RKO (cell line): ENCODE data around the gene AIF1.

Experiments
- DNase-seq: peaks from one replicate; pipeline ENCODE4 v3.0.0-alpha.2; 2016; ENCODE audit warnings: low spot score

AIF1 gene

DNA sequence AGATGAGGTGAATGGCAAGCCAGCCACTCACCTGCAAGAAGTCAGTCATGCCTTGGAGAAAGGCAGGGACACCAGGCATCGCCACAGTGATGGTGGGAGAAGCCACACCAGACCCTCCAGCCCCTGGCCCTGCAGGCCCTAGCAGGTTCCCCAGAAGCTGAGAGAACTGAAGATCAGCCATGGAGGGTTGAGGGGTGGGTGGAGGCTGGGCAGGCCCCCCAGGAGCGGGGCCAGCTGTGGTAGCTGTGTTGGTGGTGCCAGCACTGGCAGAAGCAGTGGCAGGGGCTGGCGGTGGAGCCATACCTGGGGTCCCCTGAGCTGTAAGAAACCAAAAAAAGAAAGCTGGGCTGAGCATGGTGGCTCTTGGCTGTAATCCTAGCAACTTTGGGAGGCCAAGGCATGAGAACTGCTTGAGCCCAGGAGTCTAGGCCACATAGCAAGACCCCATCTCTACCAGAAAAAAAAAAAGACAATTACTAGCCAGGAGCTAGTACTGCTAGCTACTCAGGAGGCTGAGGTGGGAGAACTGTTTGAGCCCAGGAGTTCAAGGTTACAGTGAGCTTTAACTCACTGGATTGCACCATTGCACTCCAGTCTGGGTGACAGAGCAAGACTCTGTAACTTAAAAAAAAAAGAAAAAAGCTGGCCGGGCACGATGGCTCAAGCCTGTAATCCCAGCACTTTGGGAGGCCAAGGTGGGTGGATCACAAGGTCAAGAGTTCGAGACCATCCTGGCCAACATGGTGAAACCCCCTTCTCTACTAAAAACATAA is 27.9 kb downstream of the AIF1 start:
- DNase-seq: no peak

DNA sequence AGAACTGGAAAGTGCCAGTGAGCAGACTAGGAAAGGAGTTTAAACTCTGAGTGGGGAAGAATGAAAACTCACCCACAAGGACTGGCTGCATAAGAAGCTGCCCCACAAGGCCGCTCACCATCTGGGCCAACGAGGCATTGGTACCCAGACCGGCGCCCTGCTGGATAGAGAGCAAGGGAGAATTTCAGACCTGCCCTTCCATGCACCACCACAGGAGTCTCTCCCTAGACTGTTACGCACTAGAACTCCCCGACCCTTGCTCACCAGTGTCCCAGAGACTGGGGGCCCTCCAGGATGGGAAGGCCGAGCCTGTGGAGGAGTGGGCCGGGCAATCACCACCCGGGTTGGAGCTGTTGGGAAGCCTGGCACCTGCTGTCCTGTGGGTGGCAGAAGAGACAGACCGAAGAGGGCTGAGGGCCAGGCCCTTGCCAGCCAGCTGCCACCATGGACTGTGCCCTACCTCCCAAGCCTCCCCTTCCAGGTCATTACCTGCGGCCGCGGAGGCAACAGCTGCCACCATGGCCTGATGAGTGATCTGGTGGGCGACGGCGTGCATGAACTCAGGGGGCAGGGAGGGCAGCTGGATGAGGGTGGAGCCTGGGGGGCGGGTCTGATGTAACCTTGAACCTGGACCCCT is 28.9 kb downstream of the AIF1 start:
- no peak for DNase-seq

DNA sequence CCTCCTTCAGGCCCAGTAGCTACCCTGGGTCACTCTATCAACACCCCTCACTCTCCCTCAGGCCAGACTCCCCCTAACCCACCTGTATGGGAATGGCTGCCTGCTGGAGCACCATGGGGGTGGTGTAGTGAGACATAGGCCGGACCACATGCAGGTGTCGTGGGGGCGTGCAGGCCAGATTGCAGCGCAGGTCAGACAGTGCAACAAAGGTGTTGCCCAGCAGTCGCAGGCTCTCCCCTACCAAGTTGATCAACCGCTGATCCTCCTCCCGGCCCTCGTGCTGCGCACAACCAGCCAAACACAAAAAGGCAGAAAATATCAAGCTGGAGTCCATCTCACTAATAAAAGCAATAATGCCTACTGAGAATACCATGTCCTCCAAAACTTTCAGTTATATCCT is 30.3 kb downstream of the AIF1 start:
- DNase-seq: no peak

DNA sequence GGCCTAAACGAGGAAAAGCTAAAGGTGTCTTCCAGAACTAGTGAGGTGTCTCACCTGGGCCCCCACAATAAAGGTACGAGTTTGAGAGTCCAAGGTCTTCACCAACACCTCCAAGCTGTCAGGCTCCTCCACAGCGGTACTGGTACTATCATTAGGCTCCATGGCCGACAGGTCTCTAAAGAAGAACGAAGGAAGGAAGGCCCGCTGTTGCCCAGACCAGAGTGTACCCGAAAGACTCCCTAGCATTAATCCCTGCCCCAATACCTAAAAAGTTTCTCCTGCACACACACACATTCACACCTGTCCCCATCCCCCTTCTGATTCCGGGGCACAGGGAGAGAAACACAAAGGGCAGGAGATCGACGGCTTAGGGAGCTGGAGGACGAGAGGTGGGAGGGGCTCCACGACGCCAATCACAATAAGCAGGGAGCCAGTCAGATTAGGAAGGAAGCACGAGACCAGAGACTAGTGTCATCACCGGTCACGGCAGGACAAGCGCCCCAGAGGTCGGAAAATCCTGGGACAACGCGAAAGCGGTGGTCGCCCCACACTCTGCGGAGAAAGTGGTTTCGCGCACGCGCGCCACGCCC is 36.7 kb downstream of the AIF1 start:
- peak; percentile 89 for DNase-seq

DNA sequence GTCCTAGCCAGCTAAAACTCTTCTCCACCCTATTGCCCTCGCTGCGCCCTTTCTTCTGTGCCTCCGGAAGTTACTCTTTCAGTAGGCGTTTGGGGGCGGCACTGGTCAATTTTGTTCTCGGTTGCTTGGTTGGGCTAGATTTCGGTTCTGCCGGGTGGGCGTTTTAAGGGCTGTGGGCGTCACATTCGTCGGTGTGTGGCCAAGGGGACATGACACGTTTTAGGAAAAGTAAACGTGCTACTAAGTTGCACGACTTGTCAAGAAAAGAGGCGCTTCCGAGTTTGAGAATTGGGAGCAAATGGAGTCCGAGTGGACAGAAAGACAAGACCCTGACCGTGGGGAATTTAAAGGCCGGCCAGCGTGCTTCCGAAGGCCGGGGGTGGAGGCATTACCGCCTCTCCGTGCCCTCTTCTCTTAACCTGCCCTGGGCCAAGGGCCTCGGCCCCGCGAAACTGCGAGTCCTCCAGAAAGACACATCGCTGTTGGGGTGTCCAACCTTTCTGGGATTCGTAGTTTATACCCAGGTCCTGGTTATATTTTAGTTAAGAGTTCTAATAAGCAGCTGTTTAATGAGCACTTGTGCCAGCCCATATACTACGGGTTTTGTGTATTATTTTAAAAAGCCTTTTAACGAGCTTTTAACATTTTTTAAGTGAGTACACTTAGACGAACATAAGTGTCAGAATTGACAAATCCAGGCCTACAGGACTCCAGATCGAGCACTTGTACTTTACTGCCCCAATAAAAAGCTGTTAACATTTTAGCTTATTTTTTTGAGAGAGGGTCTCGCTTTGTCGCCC is 38.1 kb downstream of the AIF1 start:
- peak; percentile 94 for DNase-seq

DNA sequence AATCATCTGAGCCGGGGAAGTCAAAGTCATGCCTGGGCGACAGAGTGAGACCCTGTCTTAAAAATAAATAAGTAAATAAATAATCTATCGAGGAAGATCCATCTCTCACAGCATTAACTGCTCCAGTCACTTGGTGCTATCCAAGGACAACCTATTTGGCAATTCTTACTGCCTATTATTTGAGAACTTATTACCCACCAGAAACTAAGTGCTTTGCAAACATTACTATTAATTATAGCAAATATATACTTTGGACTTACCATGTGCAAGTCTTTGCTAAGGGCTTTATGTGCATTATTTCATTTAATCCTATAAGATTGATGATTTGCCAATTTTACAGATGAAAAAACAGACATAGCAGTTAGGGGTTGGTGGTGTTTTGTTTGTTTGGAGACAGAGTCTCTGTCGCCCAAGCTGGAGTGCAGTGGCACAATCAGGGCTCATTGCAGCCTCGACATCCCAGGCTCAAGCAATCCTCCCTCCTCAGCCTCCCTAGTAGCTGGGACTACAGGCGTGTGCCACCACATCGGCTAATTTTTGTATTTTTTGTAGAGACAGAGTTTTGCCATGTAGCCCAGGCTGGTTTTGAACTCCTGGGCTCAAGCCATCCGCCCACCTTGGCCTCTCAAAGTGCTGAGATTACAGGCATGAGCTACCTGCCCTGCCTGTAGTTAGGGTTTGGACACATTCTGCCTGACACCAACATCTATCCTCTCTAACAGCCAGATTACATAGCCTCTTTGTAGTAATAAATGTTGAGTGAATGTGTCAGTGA is 39.7 kb downstream of the AIF1 start:
- DNase-seq: no peak

DNA sequence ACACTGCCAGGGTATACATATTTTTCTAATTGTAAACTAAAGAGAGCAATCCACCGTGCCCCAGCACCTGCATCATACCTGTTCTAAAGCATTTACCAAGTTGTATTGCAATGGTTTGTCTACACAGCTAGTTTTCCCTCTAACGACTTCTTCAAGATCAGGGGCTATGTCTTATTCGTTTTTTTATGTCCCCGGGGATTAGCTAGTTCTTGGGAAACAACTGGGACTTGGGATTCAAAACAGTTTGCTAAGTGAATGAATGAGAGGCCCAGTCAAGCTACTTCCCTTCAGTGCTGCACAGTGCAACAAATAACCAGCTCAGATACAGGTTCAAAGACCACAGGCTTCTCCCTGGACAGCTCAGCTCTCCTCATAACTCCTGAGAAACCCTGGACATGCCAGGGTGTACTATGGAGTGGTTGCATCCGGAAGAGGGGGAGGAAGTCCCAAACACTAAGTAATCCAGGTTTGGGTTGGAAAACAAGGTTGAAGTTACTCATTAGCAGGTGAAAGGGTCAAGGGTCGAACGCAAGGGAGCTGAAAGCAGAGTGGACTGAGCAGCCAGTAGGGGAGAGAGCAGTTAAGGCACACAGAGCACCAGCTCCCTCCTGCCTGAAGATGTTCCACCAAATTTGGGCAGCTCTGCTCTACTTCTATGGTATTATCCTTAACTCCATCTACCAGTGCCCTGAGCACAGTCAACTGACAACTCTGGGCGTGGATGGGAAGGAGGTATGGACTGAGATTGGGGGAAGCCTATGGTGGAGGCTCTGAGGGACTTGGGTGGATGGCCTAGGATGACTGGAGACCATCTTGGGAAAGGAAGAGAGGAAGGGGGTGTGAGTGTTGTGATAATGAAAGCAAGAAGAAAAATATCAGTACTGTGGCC is 40.6 kb downstream of the AIF1 start, which contains the start of gene APOM:
Gene APOM, plus strand, starts transcription at position 546 of the 889 bp plus-strand sequence. Its CDS starts 73 bp downstream, at position 619.
- DNase-seq: no peak

DNA sequence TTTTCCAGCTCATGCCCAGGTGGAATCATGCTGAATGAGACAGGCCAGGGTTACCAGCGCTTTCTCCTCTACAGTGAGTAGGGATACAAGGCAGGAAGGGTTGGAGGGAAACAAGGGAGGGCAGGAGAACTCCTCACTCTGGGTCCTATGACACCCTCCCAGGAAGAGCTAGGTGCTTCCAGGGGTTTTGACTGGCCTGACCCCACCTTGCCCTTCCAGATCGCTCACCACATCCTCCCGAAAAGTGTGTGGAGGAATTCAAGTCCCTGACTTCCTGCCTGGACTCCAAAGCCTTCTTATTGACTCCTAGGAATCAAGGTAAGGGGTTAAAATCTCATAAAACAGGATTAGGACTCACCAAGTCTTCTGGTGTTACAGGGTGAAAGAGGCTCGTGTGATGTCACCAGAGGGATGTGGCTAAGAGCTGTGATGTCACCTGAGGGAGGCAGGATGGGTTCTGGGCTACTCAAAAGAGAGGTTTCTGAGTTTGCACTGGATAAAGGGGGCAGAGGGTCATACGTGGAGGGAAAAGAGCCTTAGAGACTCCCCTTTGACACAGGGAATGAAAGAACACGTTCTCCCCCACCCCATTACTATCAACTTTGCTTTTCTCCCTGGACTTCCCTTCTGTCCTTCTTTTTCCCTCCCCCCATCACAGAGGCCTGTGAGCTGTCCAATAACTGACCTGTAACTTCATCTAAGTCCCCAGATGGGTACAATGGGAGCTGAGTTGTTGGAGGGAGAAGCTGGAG is 42.5 kb downstream of the AIF1 start:
- no peak for DNase-seq

DNA sequence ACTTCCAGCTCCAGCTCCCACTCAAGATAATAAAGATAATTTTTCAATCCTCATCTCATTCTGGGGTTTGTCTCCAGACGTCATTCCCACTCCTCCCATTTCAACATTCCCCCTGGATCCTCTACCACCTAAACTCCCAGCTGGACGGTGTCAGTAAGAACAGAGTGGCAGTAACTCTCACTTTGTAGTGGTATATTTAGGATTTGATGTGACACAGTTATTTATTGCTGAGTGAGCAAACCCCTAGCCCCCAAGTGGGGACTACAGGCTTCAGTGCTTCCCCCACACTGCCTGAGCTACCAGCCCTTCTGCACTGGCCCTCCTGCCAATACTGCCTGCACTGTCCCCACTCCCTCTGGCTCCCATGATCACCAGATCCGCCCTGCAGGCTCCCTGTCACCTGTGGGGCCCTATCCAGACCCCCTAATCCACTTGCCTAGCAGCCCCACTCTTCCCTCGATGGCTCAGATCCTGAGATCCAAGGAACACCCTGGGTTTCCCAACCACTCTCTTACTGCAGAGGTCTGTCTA is 43.2 kb downstream of the AIF1 start:
- DNase-seq: no peak

DNA sequence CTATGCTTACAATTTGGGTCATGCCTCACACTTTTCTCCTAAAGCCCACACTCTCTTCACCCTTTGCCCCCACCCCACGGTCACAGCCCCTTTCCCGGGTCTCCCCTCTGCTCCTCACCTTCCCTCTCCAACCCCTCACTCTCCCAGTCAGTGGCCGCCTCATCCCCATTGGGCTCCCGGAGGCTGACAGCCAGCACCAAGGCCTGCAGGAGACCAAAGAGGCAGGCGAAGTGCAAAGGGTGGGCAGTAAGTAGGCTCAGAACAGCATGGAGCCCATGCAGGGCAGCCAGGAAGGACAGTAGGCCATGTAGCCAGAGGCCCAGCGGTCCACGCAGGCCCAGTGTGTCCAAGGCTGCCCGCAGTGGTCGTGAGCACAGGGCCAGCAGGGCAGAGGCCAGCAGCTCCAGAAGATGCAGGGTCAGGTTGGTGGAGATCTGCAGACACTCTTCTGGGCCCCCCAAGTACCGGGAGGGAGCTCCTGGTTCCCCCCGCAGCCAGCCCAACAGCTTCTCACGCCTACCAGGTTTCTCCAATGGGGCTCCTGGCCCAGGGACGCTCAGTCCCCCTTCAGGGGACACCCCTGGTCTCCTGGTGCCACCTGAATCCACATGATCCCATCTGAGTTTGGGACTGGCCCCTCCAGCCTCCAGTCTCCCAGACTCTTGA is 44.1 kb downstream of the AIF1 start:
- DNase-seq: no peak

DNA sequence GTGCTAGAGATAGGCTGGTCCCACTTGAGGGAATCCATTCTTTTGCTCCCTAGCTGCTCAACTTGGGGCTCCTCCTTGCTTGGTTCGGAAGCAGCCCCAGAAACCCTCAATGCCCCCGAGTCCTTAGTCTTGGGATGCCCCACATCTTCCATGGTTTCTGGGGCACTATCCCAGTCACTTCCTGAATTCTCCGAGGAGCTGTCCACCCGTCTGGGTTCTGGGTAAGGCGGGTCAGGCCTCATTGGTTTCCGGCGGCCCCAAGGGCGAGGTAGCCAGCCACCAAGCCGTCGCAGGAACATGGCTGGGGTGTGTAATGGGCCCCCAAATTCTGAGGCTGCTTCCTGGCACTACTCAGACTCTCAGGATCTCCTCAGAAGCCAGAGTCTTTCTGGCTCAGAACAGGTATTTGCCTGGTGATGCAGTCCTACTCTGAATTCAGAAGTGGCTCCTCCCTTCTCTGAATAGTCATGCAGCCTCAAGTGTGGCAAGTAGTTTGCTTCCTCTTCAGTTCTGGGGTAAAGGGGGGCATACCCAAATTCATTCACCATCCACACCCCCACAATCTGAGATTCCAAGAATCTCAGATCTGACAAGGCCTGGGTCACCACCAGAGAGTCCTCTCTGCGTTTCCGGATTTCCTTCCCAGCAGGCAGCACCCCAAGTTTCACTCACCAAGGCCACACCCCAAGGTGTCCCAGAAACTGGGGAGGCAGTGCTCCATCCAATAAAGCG is 44.8 kb downstream of the AIF1 start:
- peak; percentile 83 for DNase-seq

DNA sequence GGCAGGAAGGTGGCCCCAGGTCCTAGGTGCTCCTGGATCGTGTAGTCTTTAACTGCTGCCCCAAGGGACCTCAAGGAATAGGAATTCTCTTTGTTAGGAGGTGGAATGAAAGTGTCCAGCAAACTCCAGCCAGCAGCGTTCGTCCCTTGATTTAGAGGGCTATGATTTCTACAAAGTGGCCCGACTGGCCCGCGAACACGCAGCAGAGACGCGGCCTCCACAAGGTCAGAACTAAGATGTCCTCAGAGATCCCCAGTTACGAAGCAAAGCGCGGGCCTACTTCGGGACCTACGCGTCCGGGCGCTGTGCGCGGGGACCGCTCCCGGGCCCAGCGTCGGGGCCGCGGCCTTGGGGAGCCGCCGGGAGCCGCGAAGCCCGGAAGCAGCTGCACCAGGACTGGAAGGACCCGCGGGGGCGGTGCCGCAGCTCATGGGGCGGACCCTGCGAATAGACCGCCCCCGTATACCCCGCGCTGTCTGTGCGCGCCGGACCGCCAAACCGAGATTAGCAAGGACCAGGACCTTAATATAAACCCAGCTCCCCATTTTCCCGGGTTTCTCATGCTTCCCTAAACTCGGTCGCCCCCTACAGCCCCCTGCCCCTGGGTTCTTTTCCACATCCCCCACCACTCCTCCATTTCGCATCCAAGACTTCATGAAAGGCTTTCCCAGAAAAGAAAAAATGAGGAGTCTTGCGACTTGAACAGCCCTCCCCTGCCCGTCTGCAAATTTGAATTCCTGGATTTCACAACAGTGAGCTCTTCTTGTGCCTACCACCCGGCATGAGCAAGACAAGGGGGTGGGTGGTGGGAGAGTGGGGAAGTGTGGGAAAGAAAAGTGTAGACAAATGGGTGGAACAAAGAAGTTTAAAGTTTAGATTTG is 45.6 kb downstream of the AIF1 start, which contains the start of gene C6orf47:
Gene C6orf47, minus strand, starts transcription at position 398 of the 881 bp plus-strand sequence. CDS start 831 bp downstream, outside the sequence.
- DNase-seq: peak; percentile 91

DNA sequence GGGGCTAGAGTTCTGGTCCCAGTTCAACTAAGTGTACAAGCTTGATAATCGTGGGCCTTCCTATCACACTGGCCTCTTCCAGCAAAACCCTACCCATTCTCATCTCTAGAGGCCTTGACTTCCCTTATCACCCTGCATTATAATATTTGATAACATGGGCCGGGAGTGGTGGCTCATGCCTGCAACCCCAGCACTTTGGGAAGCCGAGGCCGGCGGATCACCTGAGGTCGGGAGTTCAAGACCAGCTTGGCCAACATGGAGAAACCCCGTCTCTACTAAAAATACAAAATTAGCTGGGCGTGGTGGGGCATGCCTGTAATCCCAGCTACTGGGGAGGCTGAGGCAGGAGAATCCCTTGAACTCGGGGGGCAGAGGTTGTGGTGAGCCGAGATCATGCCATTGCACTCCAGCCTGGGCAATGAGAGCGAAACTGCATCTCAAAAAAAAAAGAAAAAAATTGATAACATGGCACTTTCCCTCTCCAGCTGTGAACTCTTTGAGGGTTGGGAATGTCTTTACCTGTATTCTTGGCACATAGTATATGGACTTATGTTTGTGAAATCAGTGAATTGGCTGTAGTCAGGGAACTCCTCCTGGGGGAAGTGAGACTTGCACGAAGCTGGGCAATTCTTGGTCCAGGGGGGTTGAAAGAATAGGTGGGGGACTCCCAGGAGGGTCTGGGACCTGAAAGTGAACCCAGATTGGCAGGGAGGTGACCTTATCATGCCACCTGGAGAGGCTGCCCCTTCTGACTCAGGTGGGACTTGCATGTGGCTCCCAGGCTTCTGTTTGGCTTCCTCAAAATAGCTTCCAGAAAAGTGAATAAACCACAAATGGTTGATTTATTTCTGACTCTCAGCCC is 46.5 kb downstream of the AIF1 start:
- no peak for DNase-seq

DNA sequence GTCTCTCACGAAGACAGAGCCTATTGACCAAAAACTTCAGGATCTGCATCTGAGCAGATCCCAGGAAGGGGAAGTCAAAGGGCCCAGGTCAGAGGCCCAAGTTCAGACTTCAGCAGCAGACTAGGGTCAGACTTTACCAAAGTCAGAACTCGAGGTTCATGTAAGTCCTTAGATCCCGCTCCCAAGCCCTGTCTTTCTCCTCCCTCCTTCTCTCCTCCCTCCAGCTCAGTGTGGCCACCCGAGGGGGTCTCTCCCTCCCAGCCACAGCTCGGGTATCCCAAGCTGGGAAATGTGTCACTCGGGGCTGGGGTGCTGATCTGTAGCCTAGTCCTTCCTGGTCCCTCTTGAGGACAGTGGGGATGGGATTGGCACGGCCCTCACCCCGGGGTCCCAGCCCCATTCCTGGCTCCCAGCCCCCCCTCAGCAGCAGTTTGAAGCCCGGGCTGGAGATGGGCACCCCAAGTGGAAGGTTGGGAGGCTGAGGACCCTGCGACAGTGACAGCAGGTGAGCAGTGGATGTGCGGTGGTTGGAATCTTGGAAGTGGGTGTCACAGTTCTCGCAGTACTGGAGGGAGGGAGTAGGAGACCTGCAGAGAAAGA is 47.2 kb downstream of the AIF1 start:
- DNase-seq: no peak

DNA sequence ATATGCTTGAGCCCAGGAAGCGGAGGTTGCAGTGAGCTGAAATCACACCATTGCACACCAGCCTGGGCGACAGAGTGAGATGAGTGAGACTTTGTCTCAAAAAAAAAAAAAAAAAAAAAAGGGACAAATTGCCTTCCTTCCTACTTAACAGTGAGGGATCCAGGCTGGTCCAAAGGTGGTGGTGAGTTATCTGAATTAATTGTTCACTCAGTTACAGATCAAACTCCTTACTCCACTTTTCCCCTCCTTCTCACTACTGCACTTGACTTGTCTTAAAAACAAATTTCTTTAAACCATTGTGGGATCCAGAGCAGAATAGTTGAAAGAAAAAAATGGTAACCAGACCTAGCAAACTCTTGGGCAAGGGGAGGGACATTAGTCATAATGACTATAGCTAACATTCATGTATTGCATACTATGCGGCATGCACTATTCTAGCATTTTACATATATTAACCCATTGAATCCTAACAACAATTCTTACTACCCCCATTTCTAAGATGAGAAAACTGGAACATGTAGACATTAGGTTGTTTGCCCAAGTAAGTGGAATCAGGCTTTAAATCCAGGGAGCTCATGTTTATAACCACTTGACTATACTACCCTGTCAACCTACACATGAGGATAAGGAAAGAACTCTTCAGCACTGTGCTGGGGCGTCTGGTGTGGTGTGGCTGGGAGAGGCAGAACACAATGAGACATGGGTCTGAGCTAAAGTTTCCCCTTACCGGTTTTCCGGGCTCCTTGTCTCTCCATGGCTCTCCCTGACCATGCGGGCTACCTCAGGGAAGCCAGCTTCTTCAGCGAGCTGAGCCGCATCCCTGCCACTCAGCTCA is 48.3 kb downstream of the AIF1 start:
- DNase-seq: peak; percentile 89
